Measurements from ENCODE around the gene SAMM50. TPM values are rescaled to one million over a fixed set of nuclear protein-coding genes. Genes with fewer than 3 reads are reported as not detected.
A peak's percentile ranks its signal among the peaks of the same experiment; 100 is the strongest.

The SAMM50 gene
- total and polyA plus RNA-seq, 10 of the 15 experiments (the other 5 are each of a cell fraction or from before 2014, with no cell fraction given), result 38.2 to 126 (median 62.4) TPM

GRCh38 chr22:44026630-44027511 lies 71.6 kb downstream of the SAMM50 start (continued):
- TF ChIP-seq PBX3 (IDR thresholded peaks at IDR 0.05; ENCODE audit: insufficient replicate concordance, low read depth, low read length) (peak; percentile 19), CHD2 (IDR thresholded peaks at IDR 0.05; ENCODE audit: borderline replicate concordance, low read depth, low read length) (peak; percentile 61), MYB (IDR thresholded peaks at IDR 0.05; ENCODE audit: borderline replicate concordance, low read depth, low read length) (no peak), ZBTB33 (IDR thresholded peaks at IDR 0.05) (no peak), ZBED1 (IDR thresholded peaks at IDR 0.05; ENCODE audit: borderline replicate concordance) (0 out of 2 replicates have a peak, but pooled peaks have one; percentile 24), CTCF (IDR thresholded peaks at IDR 0.05 in 2 of 3, conservative IDR thresholded peaks at IDR 0.05 in 1 of 3; ENCODE audit: control insufficient read depth in 2 of 3, extremely low read depth in 1 of 3, insufficient read depth in 1 of 3, low read depth in 3 of 3, low read length in 3 of 3) (no peak), NR2F1 (conservative IDR thresholded peaks at IDR 0.05) (peak; percentile 64), EGR1 (IDR thresholded peaks at IDR 0.05; ENCODE audit: borderline replicate concordance in 1 of 2, low read depth in 2 of 2, low read length in 2 of 2) (peak in 1 of 2 experiments; percentile 32; a peak in 1 of 3 replicates), RCOR1 (conservative IDR thresholded peaks at IDR 0.05; ENCODE audit: low read depth, low read length) (no peak), CHD4 (IDR thresholded peaks at IDR 0.05) (no peak), BHLHE40 (IDR thresholded peaks at IDR 0.05; ENCODE audit: borderline replicate concordance in 1 of 2, low read depth in 2 of 2, low read length in 1 of 2) (peak; percentile 90 to 92), ATF7 (IDR thresholded peaks at IDR 0.05; ENCODE audit: low read depth) (peak; percentile 92), NFXL1 (IDR thresholded peaks at IDR 0.05; ENCODE audit: borderline replicate concordance) (no peak), NBN (IDR thresholded peaks at IDR 0.05) (peak; percentile 89; the same call in 1 of the 2 replicates), POLR2AphosphoS5 (IDR thresholded peaks at IDR 0.05; ENCODE audit: low read length) (peak; percentile 90), SIN3A (IDR thresholded peaks at IDR 0.05; ENCODE audit: low read depth, low read length) (0 out of 2 replicates have a peak, but pooled peaks have one; percentile 74), TCF3 (IDR thresholded peaks at IDR 0.05; ENCODE audit: borderline replicate concordance, insufficient read depth, low read depth, low read length) (no peak), RAD51 (IDR thresholded peaks at IDR 0.05) (peak; percentile 98), ZZZ3 (IDR thresholded peaks at IDR 0.05; ENCODE audit: control insufficient read depth, insufficient read length, low read depth) (no peak), POLR2A (IDR thresholded peaks at IDR 0.05; ENCODE audit: low read depth, low read length) (peak; percentile 82), SKIL (IDR thresholded peaks at IDR 0.05; ENCODE audit: low read depth, poor library complexity, severe bottlenecking) (peak; percentile 70)

Data from GM12878 (cell line).